Measurements from ENCODE around the gene ABCA7. TPM values are rescaled to one million over a fixed set of nuclear protein-coding genes. Genes with fewer than 3 reads are reported as not detected.

ABCA7 gene
- total and polyA plus RNA-seq, 2 donors = 1.9 to 5.9 TPM

- Histone ChIP-seq H3K27ac (ENCODE audit: low read depth) (no peak overlapping the region), H3K36me3 (ENCODE audit: insufficient read depth) (no peaks in the 10 kb centered on the region), H3K4me1 (ENCODE audit: insufficient read depth) (peaks cover 1% of the 10 kb centered on the region), H3K4me3 (ENCODE audit: low read depth, low read length) (no peak overlapping the region)
- WGBS = 70% methylated on average over 54 of the region's 54 CpGs
- DNase-seq (ENCODE audit: extremely low spot score) = no peak
Measured at GRCh38 chr19:1074544-1075283, 34.8 kb downstream of the ABCA7 start.

GRCh38 chr19:1076046-1076386 is 36.1 kb downstream of the ABCA7 start:
- Histone ChIP-seq H3K4me1 (ENCODE audit: insufficient read depth) (peaks cover 1% of the 10 kb centered on the region), H3K4me3 (ENCODE audit: low read depth, low read length) (no peak overlapping the region), H3K27ac (ENCODE audit: low read depth) (no peak overlapping the region), H3K36me3 (ENCODE audit: insufficient read depth) (no peaks in the 10 kb centered on the region)
- no peak for DNase-seq (ENCODE audit: extremely low spot score)
- WGBS = 77% methylated on average over 4 of the region's 4 CpGs

- Histone ChIP-seq H3K36me3 (ENCODE audit: insufficient read depth) (no peaks in the 10 kb centered on the region), H3K4me1 (ENCODE audit: insufficient read depth) (no peaks in the 10 kb centered on the region), H3K27ac (ENCODE audit: low read depth) (no peak overlapping the region), H3K4me3 (ENCODE audit: low read depth, low read length) (no peak overlapping the region)
- WGBS = 55% methylated on average over 16 of the region's 16 CpGs
- DNase-seq (ENCODE audit: extremely low spot score) = no peak
Measured at GRCh38 chr19:1076951-1077350, 37.0 kb downstream of the ABCA7 start.

- Histone ChIP-seq H3K27ac (ENCODE audit: low read depth) (no peak overlapping the region), H3K36me3 (ENCODE audit: insufficient read depth) (no peaks in the 10 kb centered on the region), H3K4me1 (ENCODE audit: insufficient read depth) (peaks cover 2% of the 10 kb centered on the region), H3K4me3 (ENCODE audit: low read depth, low read length) (no peak overlapping the region)
- DNase-seq (ENCODE audit: extremely low spot score) = no peak
- WGBS = 92% methylated on average over 45 of the region's 45 CpGs
Measured at GRCh38 chr19:1079566-1080111, 39.7 kb downstream of the ABCA7 start.

DNA sequence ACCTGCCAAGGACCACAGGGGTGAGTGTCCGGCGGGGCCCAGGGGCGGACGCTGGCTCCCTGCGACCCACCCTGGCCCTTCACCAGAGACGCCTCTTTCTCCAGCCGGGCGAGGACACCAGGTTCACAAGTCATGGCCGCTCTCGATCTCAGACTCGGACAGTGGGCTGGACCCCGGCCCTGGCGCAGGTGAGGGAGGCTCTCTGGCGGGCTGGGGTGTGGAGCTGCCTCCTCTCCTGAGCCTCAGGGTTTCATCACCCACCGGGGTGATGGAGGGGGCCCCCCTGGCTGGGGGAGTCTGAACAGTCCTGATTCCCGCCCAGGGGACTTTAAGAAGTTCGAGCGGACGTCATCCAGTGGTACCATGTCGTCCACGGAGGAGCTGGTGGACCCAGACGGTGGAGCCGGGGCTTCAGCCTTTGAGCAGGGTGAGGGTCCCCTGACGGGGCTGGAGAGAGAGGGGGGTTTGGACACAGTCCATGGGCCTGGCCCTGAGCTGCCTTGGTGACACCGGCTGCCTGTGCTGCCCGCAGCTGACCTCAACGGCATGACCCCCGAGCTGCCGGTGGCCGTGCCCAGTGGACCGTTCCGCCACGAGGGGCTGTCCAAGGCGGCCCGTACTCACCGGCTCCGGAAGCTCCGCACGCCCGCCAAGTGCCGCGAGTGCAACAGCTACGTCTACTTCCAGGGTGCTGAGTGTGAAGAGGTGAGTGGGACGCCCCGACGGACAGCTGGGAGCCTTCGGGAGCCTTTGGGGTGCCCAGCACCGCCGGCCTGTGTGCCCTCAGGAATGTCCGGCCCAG is 40.7 kb downstream of the ABCA7 start:
- 92% methylated on average over 50 of the region's 50 CpGs for WGBS
- DNase-seq (ENCODE audit: extremely low spot score) = no peak
- no peak overlapping the region for H3K27ac ChIP-seq (ENCODE audit: low read depth)
- H3K4me3 ChIP-seq (ENCODE audit: low read depth, low read length) = no peak overlapping the region
- H3K4me1 ChIP-seq (ENCODE audit: insufficient read depth) = peaks cover 2% of the 10 kb centered on the region
- H3K36me3 ChIP-seq (ENCODE audit: insufficient read depth) = no peaks in the 10 kb centered on the region

DNA sequence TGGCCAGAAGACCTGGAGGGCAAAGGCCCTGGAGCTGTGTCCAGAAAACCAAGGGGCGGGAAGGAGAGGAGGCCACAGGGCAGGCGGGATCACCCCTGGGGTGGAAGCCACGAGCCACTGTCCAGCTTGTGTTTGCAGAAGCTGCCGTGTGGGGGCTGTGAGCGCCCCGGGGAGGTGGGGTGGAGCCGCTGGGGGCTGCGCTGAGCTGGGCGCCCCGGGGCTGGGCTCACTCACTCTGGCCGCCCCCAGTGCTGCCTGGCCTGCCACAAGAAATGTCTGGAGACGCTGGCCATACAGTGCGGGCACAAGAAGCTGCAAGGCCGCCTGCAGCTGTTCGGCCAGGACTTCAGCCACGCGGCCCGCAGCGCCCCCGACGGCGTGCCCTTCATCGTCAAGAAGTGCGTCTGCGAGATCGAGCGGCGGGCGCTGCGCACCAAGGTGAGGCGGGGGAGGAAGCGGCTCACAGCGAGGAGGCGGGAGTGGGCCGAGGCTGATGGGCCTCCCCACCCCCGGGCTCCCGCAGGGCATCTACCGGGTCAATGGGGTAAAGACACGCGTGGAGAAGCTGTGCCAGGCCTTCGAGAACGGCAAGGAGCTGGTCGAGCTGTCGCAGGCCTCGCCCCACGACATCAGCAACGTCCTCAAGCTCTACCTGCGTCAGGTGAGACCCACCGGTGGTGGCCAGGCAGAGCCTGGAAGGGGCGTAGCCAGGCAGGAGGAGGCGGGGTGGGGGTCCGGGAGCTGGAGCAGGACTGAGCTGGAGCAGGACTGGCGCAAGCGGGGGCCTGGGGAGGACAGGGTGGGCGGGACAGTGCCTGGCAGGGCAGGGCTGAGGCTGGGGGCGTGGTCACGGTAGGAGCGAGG is 41.6 kb downstream of the ABCA7 start:
- H3K4me3 ChIP-seq (ENCODE audit: low read depth, low read length) = no peak overlapping the region
- H3K27ac ChIP-seq (ENCODE audit: low read depth) = no peak overlapping the region
- 70% methylated on average over 58 of the region's 58 CpGs for WGBS

DNA sequence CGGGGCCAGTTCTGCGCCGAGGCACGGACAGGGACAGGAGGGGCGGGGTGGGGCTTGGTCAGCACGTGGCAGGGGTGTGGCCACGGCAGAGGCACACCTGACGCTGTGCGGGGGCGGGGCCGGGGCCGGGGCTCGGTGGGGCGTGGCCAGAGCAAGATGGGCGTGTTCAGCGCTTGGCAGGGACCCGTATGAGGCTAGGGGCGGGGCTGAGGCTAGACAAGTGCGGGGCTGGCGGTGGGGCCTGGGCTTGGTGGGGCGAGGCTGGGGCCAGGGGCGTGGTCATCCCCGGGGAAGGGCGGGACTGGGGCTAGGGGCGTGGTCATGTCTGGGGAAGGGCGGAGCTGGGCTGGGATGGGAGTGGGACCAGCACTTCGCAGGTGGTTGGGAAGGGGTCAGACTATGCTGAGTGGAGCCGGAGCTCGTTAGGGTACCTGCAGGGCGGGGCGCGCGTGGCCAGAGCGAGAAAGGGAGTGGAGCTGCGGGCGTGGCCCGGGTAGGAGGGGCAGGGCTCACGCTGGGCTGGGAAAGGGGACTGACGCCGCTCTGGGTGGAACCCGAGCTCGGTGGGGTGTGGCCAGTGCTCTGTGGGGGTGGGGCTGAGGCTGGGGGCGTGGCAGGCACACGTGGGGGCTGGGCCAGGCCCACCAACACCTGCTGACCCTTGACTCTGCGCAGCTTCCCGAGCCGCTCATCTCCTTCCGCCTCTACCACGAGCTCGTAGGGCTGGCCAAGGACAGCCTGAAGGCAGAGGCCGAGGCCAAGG is 42.4 kb downstream of the ABCA7 start:
- peaks cover 2% of the 10 kb centered on the region for H3K4me1 ChIP-seq (ENCODE audit: insufficient read depth)
- WGBS = 31% methylated on average over 51 of the region's 51 CpGs
- H3K4me3 ChIP-seq (ENCODE audit: low read depth, low read length) = peak overlapping the region; percentile 5
- H3K36me3 ChIP-seq (ENCODE audit: insufficient read depth) = no peaks in the 10 kb centered on the region
- DNase-seq (ENCODE audit: extremely low spot score) = no peak
- no peak overlapping the region for H3K27ac ChIP-seq (ENCODE audit: low read depth)

More for the DNA sequence above, 41.6 kb downstream of the ABCA7 start:
- no peak for DNase-seq (ENCODE audit: extremely low spot score)
- peaks cover 2% of the 10 kb centered on the region for H3K4me1 ChIP-seq (ENCODE audit: insufficient read depth)
- no peaks in the 10 kb centered on the region for H3K36me3 ChIP-seq (ENCODE audit: insufficient read depth)

DNA sequence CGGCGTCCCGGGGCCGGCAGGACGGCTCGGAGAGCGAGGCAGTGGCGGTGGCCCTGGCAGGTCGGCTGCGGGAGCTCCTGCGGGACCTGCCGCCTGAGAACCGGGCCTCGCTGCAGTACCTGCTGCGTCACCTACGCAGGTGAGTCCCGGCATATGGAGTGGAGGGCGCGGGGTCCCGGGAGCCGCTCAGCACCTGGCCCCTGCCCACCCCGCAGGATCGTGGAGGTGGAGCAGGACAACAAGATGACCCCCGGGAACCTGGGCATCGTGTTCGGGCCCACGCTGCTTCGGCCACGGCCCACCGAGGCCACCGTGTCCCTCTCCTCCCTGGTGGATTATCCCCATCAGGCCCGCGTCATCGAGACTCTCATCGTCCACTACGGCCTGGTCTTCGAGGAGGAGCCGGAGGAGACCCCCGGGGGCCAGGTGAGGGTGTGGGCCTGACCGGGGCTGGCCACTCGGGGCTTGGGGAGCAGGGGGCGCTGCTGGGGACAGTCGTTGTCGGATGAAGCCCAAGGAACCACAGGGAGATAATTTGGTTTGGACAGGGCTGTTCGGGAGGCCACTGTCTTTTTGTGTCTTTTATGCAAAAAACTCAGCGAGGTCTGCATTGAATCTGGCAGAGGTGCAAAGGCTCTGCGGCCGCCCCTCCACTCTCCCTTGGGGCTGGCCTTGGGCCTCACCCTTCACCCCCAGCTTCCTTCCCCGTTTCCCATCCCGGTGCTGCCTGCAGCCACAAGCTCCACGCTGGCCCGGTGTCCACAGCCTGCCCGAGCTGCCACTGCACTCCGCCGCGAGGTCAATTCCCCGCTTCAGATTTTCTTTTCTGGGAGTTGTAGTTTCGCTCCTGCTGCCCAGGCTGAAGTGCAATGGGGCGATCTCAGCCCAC is 43.3 kb downstream of the ABCA7 start:
- Histone ChIP-seq H3K36me3 (ENCODE audit: insufficient read depth) (no peaks in the 10 kb centered on the region), H3K4me3 (ENCODE audit: low read depth, low read length) (no peak overlapping the region), H3K27ac (ENCODE audit: low read depth) (no peak overlapping the region), H3K4me1 (ENCODE audit: insufficient read depth) (peaks cover 2% of the 10 kb centered on the region)
- WGBS = 88% methylated on average over 59 of the region's 59 CpGs
- no peak for DNase-seq (ENCODE audit: extremely low spot score)

GRCh38 chr19:1084024-1084868 is 44.3 kb downstream of the ABCA7 start:
- peaks cover 2% of the 10 kb centered on the region for H3K4me1 ChIP-seq (ENCODE audit: insufficient read depth)
- no peak overlapping the region for H3K4me3 ChIP-seq (ENCODE audit: low read depth, low read length)
- no peak for DNase-seq (ENCODE audit: extremely low spot score)
- H3K36me3 ChIP-seq (ENCODE audit: insufficient read depth) = no peaks in the 10 kb centered on the region
- WGBS = 85% methylated on average over 43 of the region's 43 CpGs
- H3K27ac ChIP-seq (ENCODE audit: low read depth) = no peak overlapping the region

GRCh38 chr19:1085053-1085658 is 45.2 kb downstream of the ABCA7 start:
- Histone ChIP-seq H3K4me3 (ENCODE audit: low read depth, low read length) (no peak overlapping the region), H3K36me3 (ENCODE audit: insufficient read depth) (no peaks in the 10 kb centered on the region), H3K4me1 (ENCODE audit: insufficient read depth) (peaks cover 2% of the 10 kb centered on the region), H3K27ac (ENCODE audit: low read depth) (no peak overlapping the region)
- DNase-seq (ENCODE audit: extremely low spot score) = no peak
- 59% methylated on average over 8 of the region's 8 CpGs for WGBS

DNA sequence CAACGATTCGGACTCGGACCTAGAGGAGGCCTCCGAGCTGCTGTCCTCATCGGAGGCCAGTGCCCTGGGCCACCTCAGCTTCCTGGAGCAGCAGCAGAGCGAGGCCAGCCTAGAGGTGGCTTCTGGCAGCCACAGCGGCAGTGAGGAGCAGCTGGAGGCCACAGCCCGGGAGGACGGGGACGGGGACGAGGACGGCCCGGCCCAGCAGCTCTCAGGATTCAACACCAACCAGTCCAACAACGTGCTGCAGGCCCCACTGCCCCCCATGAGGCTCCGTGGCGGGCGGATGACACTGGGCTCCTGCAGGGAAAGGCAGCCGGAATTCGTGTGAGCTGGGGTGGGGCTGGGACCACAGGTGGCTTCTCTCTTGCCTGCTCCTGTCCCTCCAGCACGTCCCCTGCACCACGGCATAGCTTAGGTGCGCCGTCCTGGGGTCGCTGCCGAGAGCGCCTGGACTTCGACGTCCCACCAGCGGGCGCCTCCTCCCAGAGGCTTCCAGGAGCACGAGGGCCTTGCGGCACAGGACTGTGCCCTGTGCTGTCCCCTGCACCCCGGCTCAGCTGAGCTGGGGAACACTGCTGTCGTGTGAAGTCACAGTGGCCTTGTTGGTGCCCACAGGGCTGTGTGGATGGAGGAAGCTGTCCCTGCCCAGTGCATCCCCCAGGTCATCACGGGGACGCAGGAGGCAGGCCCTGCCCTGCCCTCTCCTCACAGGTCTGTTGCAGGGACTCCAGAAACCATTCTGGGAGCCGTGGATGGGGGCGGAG is 46.0 kb downstream of the ABCA7 start:
- no peak for DNase-seq (ENCODE audit: extremely low spot score)
- Histone ChIP-seq H3K4me1 (ENCODE audit: insufficient read depth) (peaks cover 2% of the 10 kb centered on the region), H3K4me3 (ENCODE audit: low read depth, low read length) (no peak overlapping the region), H3K27ac (ENCODE audit: low read depth) (no peak overlapping the region), H3K36me3 (ENCODE audit: insufficient read depth) (no peaks in the 10 kb centered on the region)
- WGBS = 63% methylated on average over 38 of the region's 38 CpGs
